Fibroblast of the aortic adventitia (primary cell): ENCODE results near the gene GIMAP8. TPM values are rescaled to one million over a fixed set of nuclear protein-coding genes. Genes with fewer than 3 reads are reported as not detected.

Experiments used
- DNase-seq: peaks from one replicate; pipeline ENCODE4 v3.0.0-alpha.2; 2010; ENCODE audit warnings: low read depth
- H3K4me3 ChIP-seq: 2 replicates; pipeline ENCODE4 v1.5.1; 2011; ENCODE audit warnings: low read depth, mild to moderate bottlenecking, control low read depth, low read length, moderate library complexity
- total RNA-seq: library from RNA; depleted of rRNA; stranded (reverse); fragments of >200 nt; gene quantifications from 2 replicates; pipeline ENCODE4 v1.2.3, GENCODE V29; 2012; ENCODE audit warnings: low replicate concordance
- TF ChIP-seq, protein P1 (sequence below): IDR thresholded peaks from 2 replicates; pipeline ENCODE4 v1.5.1; 2011; ENCODE audit warnings: mild to moderate bottlenecking, low read length, control low read depth, inconsistent platforms; ENCODE audit not compliant: insufficient read depth

The GIMAP8 gene
- total RNA-seq, 1 donor: 0.09 TPM

DNA sequence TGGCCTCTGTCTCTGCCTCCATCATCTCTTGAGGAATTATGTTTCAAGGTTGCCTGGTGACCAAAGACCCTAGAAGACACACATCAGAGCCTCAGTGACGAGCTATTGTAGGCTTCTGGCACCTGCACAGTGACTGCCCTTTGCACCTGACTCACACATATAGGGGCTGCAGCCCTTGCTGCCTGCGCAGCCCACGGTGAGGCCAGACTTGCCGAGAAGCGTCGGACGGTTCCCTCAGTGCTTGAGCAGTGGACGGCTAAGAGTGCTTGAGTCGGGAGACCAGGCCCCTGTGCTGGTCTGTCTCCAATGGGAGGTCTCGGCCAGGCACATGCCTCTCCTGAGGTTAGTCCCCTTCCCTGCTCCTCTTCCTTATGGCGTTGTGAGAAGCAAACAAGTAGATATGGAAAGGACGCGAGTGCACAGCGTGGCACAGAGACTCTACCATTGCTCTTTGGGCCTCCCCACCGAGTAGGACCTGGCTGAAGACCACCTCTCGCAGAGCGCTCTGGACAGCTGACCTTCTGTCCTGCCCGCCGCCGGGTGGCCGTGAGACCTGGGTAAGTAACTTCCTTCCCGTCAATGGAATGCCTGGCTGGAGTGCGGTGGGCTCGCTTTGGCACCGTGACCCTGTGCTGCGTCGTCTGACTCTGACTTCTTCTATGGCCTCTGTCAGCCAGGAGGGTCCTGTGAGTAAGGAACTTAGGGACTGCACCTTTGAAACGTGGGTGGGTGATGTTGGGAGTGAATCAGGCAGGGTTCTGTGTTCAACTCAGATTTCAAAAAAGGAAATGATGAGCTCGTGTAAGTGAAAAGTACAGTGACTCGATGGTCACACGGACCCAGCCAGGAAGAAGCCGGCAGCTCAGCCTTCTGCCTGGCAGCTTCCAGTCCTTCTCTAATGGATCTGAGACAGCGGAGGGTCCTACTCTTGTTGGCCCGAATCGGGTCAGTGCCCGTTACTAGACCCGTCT, 37.6 kb upstream of the GIMAP8 start:
- DNase-seq: no peak
- TF ChIP-seq, protein P1, sequence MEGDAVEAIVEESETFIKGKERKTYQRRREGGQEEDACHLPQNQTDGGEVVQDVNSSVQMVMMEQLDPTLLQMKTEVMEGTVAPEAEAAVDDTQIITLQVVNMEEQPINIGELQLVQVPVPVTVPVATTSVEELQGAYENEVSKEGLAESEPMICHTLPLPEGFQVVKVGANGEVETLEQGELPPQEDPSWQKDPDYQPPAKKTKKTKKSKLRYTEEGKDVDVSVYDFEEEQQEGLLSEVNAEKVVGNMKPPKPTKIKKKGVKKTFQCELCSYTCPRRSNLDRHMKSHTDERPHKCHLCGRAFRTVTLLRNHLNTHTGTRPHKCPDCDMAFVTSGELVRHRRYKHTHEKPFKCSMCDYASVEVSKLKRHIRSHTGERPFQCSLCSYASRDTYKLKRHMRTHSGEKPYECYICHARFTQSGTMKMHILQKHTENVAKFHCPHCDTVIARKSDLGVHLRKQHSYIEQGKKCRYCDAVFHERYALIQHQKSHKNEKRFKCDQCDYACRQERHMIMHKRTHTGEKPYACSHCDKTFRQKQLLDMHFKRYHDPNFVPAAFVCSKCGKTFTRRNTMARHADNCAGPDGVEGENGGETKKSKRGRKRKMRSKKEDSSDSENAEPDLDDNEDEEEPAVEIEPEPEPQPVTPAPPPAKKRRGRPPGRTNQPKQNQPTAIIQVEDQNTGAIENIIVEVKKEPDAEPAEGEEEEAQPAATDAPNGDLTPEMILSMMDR: no peak

DNA sequence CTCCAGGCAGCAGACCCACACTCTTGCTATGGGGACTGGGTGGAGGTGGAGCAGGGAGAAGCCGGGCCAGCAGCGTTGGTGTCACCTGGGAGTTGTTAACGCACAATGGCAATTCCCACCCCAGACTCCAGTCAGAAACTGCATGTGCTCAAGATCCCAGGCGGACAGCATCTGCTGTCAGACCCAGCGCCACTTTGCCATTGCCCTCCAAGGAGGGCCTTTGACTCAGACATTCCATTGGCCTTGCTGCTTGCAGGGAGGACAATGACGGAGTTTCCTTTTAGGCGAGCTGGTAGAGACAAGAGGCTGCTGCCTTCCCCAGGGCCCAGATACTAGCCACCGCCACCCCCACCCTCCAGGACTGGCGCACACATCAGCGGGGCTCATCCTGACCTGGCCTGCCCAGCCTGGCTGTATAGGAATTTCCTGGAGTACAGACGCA, 36.8 kb upstream of the GIMAP8 start:
- no peak overlapping the region for H3K4me3 ChIP-seq
- DNase-seq: no peak
- TF ChIP-seq, protein P1: no peak

More for the DNA sequence above, 37.6 kb upstream of the GIMAP8 start:
- H3K4me3 ChIP-seq: no peak overlapping the region

DNA sequence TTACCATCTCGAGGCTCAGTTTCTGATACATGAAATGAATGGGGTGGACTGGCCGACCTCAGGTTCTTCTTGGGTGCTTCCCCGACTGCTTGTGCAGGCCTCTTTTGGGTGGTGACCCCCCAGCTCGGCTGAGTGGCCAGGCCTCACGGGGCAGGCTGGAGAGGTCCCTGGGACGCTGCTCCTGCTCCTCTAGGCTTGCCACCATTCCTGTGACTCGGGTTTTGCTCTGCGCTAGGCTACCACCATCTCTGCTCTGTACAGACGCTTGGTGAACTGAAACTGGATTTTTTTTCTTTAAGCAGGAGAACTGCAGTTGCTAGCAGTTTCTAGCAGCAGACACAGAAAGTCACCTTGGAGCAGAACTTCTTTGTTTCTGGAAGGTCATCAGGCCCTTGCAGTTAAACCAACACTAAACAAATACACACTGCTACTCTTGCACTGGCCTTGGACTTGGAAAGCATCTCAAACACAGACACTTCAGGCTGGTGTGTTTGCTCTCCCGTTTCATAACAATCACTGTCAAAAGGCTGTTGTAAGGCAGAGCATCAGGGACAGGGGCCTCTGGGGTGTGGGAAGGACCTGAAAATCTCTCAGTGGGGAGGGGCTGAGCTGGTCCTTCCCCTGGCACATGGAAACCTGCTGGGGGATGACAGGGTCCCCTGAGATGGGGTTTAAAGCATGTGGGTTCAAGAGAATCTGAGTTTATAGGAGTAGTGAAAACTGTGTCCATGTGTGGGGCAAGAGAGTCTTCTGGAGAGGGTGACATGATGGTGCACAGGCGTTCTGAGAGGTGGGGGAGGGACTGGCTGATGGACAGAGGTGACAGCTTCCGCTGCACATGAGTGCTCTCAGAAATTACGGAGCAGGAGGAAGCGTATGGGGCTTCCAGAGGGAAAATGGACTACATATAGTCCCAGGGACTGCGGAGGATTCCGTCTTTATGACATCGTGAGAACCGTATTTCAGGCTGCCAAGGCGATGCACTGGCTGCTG, 35.0 kb upstream of the GIMAP8 start:
- TF ChIP-seq, protein P1: no peak
- no peak overlapping the region for H3K4me3 ChIP-seq
- no peak for DNase-seq

DNA sequence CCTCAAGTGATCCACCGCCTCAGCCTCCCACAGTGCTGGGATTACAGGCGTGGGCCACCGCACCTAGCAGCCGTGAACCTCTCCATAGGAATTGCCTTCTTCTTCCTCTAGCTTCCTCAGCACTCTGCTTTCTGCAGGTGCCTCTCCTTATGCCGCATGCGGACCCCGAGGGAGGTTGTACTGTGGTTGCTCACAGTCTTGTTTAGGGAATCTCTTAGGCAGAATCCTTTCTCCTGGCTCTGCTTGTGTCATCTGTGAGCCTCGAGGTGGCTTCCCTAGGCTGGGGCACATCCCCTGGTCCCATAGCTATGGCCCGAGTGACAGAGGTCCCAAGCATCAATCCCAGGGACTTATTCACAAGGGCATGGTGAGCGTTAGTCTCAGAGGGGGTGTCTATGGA, 33.2 kb upstream of the GIMAP8 start:
- no peak for DNase-seq
- no peak overlapping the region for H3K4me3 ChIP-seq
- TF ChIP-seq, protein P1: no peak

DNA sequence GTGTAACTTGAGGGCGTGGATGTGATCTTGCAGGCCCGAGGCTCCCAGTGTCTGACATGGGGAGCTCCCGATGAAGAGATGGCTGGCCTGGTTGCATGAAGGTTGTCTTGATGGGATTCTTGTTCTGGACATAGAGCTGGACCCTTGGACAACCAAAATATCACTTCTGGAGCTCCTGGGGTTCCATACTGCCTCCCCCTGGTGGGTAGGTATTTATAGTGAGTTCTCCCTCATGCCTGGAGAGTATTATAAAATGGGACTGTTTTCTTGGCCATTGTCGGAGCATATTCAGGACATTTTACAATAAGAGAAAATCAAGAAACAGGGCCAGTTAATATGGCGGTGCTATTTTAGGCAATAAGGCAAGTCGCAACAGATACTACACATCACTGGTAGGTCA, 32.6 kb upstream of the GIMAP8 start:
- no peak for DNase-seq
- TF ChIP-seq, protein P1: no peak
- no peak overlapping the region for H3K4me3 ChIP-seq

DNA sequence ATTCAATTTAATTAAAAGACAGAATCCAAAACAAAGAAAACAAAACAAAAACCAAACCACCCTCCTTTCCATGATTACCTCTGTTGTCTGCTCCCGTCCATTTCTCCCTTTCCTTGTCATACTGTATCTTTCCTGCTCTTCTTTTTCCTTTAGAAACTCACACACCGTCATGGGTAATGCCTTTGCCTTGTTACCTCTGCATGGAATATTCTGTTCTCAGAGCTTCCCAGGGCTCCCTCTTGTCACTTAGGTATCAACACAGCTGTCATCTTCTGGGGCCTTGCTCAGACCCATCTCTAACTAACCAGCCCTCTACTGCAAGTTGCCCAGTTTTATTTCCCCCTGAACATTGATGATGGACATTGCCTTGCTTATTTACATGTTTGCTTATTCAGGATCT, 30.2 kb upstream of the GIMAP8 start:
- H3K4me3 ChIP-seq: no peak overlapping the region
- no peak for DNase-seq
- TF ChIP-seq, protein P1: no peak
